Measurements from ENCODE around the gene COMT. TPM values are rescaled to one million over a fixed set of nuclear protein-coding genes. Genes with fewer than 3 reads are reported as not detected.

The COMT gene
- total RNA-seq, 1 donor from 2014 or later = 1.3 TPM

- H3K4me3 ChIP-seq = no peak overlapping the region
- Mint-ChIP-seq H3K9me3 (peaks cover 27% of the 10 kb centered on the region), H3K4me1 (peaks cover 38% of the 10 kb centered on the region), H3K27me3 (ENCODE audit: insufficient read depth, low read depth) (peaks cover 7% of the 10 kb centered on the region), H3K4me3 (no peak overlapping the region), H3K36me3 (peaks cover 16% of the 10 kb centered on the region), H3K27ac (no peak overlapping the region)
- no peaks in the 10 kb centered on the region for H3K79me2 ChIP-seq (ENCODE audit: low read depth)
- TF ChIP-seq CTCF (IDR thresholded peaks at IDR 0.05) = no peak
- TF ChIP-seq EZH2phosphoT487 (IDR thresholded peaks at IDR 0.05) = no peak
- TF ChIP-seq EZH2 (IDR thresholded peaks at IDR 0.05) = no peak
- no peak overlapping the region for H3K9ac ChIP-seq
- H3K27ac ChIP-seq = no peak overlapping the region
- peaks cover 14% of the 10 kb centered on the region for H3K9me3 ChIP-seq (ENCODE audit: low read depth)
- H2AFZ ChIP-seq (replicated peaks) = no peak overlapping the region
- H3K4me1 ChIP-seq = peaks cover 18% of the 10 kb centered on the region
- H3K4me2 ChIP-seq = no peak overlapping the region
- peaks cover 4% of the 10 kb centered on the region for H3K36me3 ChIP-seq
- H4K20me1 ChIP-seq (ENCODE audit: low read depth) = no peaks in the 10 kb centered on the region
- DNase-seq (ENCODE audit: low spot score) = no peak
- no peaks in the 10 kb centered on the region for H3K27me3 ChIP-seq
- H3F3A ChIP-seq (ENCODE audit: low read depth) = no peaks in the 10 kb centered on the region
Measured at GRCh38 chr22:20004464-20004863, 62.9 kb downstream of the COMT start.

GRCh38 chr22:20008221-20008995, 66.8 kb downstream of the COMT start:
- Histone ChIP-seq H3K9ac (no peak overlapping the region), H3K79me2 (ENCODE audit: low read depth) (no peaks in the 10 kb centered on the region), H4K20me1 (ENCODE audit: low read depth) (no peaks in the 10 kb centered on the region), H3K36me3 (peaks cover 4% of the 10 kb centered on the region), H3K9me3 (ENCODE audit: low read depth) (peaks cover 14% of the 10 kb centered on the region), H3F3A (ENCODE audit: low read depth) (no peaks in the 10 kb centered on the region), H3K4me1 (peaks cover 8% of the 10 kb centered on the region), H3K4me3 (no peak overlapping the region), H2AFZ (replicated peaks) (no peak overlapping the region), H3K27ac (no peak overlapping the region), H3K27me3 (no peaks in the 10 kb centered on the region), H3K4me2 (no peak overlapping the region)
- DNase-seq (ENCODE audit: low spot score) = no peak
- Mint-ChIP-seq H3K9me3 (peaks cover 18% of the 10 kb centered on the region), H3K36me3 (peaks cover 11% of the 10 kb centered on the region), H3K4me1 (peaks cover 10% of the 10 kb centered on the region), H3K27me3 (ENCODE audit: insufficient read depth, low read depth) (peaks cover 2% of the 10 kb centered on the region), H3K4me3 (peak overlapping the region; percentile 20), H3K27ac (no peak overlapping the region)
- TF ChIP-seq CTCF (IDR thresholded peaks at IDR 0.05) (no peak), EZH2 (IDR thresholded peaks at IDR 0.05) (no peak), EZH2phosphoT487 (IDR thresholded peaks at IDR 0.05) (no peak)

- peaks cover 10% of the 10 kb centered on the region for H3K4me1 Mint-ChIP-seq
- no peak for TF ChIP-seq CTCF (IDR thresholded peaks at IDR 0.05)
- TF ChIP-seq EZH2 (IDR thresholded peaks at IDR 0.05) = no peak
- no peak for TF ChIP-seq EZH2phosphoT487 (IDR thresholded peaks at IDR 0.05)
Measured at GRCh38 chr22:20009018-20009491, 67.5 kb downstream of the COMT start.

More at GRCh38 chr22:20009018-20009491, 67.5 kb downstream of the COMT start:
- Mint-ChIP-seq H3K36me3 (peaks cover 6% of the 10 kb centered on the region), H3K4me3 (no peak overlapping the region), H3K27ac (no peak overlapping the region), H3K27me3 (ENCODE audit: insufficient read depth, low read depth) (peaks cover 2% of the 10 kb centered on the region), H3K9me3 (peaks cover 12% of the 10 kb centered on the region)
- Histone ChIP-seq H2AFZ (replicated peaks) (no peak overlapping the region), H3F3A (ENCODE audit: low read depth) (no peaks in the 10 kb centered on the region), H3K27ac (no peak overlapping the region), H3K4me3 (no peak overlapping the region), H3K4me2 (no peak overlapping the region), H3K9me3 (ENCODE audit: low read depth) (peaks cover 9% of the 10 kb centered on the region), H4K20me1 (ENCODE audit: low read depth) (no peaks in the 10 kb centered on the region), H3K27me3 (peaks cover 3% of the 10 kb centered on the region), H3K4me1 (peaks cover 8% of the 10 kb centered on the region), H3K9ac (no peak overlapping the region), H3K36me3 (peaks cover 4% of the 10 kb centered on the region), H3K79me2 (ENCODE audit: low read depth) (no peaks in the 10 kb centered on the region)
- no peak for DNase-seq (ENCODE audit: low spot score)
